HepG2 (cell line): ENCODE measurements around the gene TANGO6. TPM values are rescaled to one million over a fixed set of nuclear protein-coding genes. Genes with fewer than 3 reads are reported as not detected.

Experiments used
- GTF3A ChIP-seq: sonication (generic); formaldehyde crosslinking; conservative IDR thresholded peaks from 2 replicates; pipeline ENCODE4 v1.4.0; 2020; ENCODE audit warnings: mild to moderate bottlenecking, missing genetic modification reagents
- HDAC1 ChIP-seq: sonication (generic); formaldehyde crosslinking; IDR thresholded peaks from 2 replicates; pipeline ENCODE4 v1.5.1; 2020; ENCODE audit warnings: mild to moderate bottlenecking, missing genetic modification reagents
- HNF4G ChIP-seq, 2 experiments: sonication (generic) in 1 of 2; formaldehyde crosslinking in 1 of 2; IDR thresholded peaks; 2 replicates each; pipeline versions ENCODE4 v1.4.0 to v1.6.1; 2011 to 2020; ENCODE audit warnings: borderline replicate concordance in 2 of 2, low read depth in 2 of 2, mild to moderate bottlenecking in 2 of 2, low read length in 1 of 2, missing genetic modification reagents in 1 of 2, moderate library complexity in 1 of 2
- HNRNPL ChIP-seq: fragments of 200-400 bp; formaldehyde crosslinking; IDR thresholded peaks from 2 replicates; pipeline ENCODE4 v1.6.1; 2017; ENCODE audit warnings: mild to moderate bottlenecking, low read depth, low read length
- JUN ChIP-seq: sonication (generic); formaldehyde crosslinking; IDR thresholded peaks from 2 replicates; pipeline ENCODE4 v1.4.0; 2020; ENCODE audit warnings: mild to moderate bottlenecking, missing genetic modification reagents
- MAFK ChIP-seq, 2 experiments: IDR thresholded peaks in 1 of 2; conservative IDR thresholded peaks in 1 of 2; 2 replicates each; pipeline ENCODE4 v1.6.1; 2011; ENCODE audit warnings: improper control_type of control experiment in 2 of 2, low read length in 2 of 2
- NFIB ChIP-seq: sonication (generic); formaldehyde crosslinking; IDR thresholded peaks from 2 replicates; pipeline ENCODE4 v1.9.0; 2021; ENCODE audit warnings: missing genetic modification reagents, mild to moderate bottlenecking, borderline replicate concordance
- SAP130 ChIP-seq: IDR thresholded peaks from 2 replicates; pipeline ENCODE4 v1.6.1; 2016; ENCODE audit warnings: low read depth
- SIN3A ChIP-seq: IDR thresholded peaks from 2 replicates; pipeline ENCODE4 v1.6.1; 2011; ENCODE audit warnings: low read depth, mild to moderate bottlenecking, control low read depth, low read length, borderline replicate concordance
- SOX13 ChIP-seq, 3 experiments: fragments of 450-650 bp in 1 of 3; sonication (generic) in 1 of 3; formaldehyde crosslinking in 1 of 3; IDR thresholded peaks in 2 of 3; conservative IDR thresholded peaks in 1 of 3; 2 replicates each; pipeline versions ENCODE4 v1.5.0 to v1.6.1; 2016 to 2020; ENCODE audit warnings: antibody characterized with exemption in 1 of 3, mild to moderate bottlenecking in 1 of 3, missing compliant biosample characterization in 1 of 3, missing genetic modification reagents in 1 of 3, moderate library complexity in 1 of 3
- SOX5 ChIP-seq: IDR thresholded peaks from 2 replicates; pipeline ENCODE4 v1.6.1; 2016; ENCODE audit warnings: borderline replicate concordance
- STAT5B ChIP-seq: sonication (generic); formaldehyde crosslinking; IDR thresholded peaks from 2 replicates; pipeline ENCODE4 v1.4.0; 2020; ENCODE audit warnings: missing genetic modification reagents
- ZC3H4 ChIP-seq: sonication (generic); formaldehyde crosslinking; IDR thresholded peaks from 2 replicates; pipeline ENCODE4 v1.4.0; 2020; ENCODE audit warnings: missing genetic modification reagents, borderline replicate concordance
- ZNF10 ChIP-seq: sonication (generic); formaldehyde crosslinking; IDR thresholded peaks from 2 replicates; pipeline ENCODE4 v1.4.0; 2020; ENCODE audit warnings: mild to moderate bottlenecking, low read depth, missing genetic modification reagents, borderline replicate concordance
- ZNF138 ChIP-seq: sonication (generic); formaldehyde crosslinking; IDR thresholded peaks from 2 replicates; pipeline ENCODE4 v1.5.0; 2020; ENCODE audit warnings: mild to moderate bottlenecking, low read depth, missing genetic modification reagents
- ZNF282 ChIP-seq: fragments of 450-650 bp; IDR thresholded peaks from 2 replicates; pipeline ENCODE4 v1.6.1; 2018; ENCODE audit not compliant: partially characterized antibody
- polyA plus RNA-seq, 8 experiments: library from polyadenylated mRNA; depleted of rRNA in 3 of 8; stranded (reverse) in 7 of 8; unstranded in 1 of 8; fragments of >200 nt; fragmentation: Illumina TruSeq in 4 of 8; extraction: Trizol in 4 of 8; gene quantifications; 2 replicates each; pipeline versions ENCODE4 v1.2.1 to v1.2.3, GENCODE V29; 2011 to 2016; ENCODE audit warnings: low read depth in 4 of 8, missing spikeins in 1 of 8, mixed read lengths in 1 of 8; ENCODE audit not compliant: insufficient read depth in 1 of 8
- total RNA-seq, 5 experiments: library from RNA; depleted of rRNA; stranded (reverse); fragments of >200 nt; fragmentation: Illumina TruSeq; extraction: Trizol; gene quantifications; 2 replicates each; pipeline ENCODE4 v1.2.3, GENCODE V29; 2016; ENCODE audit warnings: low read depth in 1 of 5
- TF ChIP-seq, protein P1 (sequence below): IDR thresholded peaks from 2 replicates; pipeline ENCODE4 v1.6.1; 2012; ENCODE audit warnings: low read depth, low read length, improper control_type of control experiment
- TF ChIP-seq, protein P2 (sequence below): sonication (generic); formaldehyde crosslinking; IDR thresholded peaks from 2 replicates; pipeline ENCODE4 v1.4.0; 2020; ENCODE audit warnings: mild to moderate bottlenecking, missing genetic modification reagents, borderline replicate concordance
- TF ChIP-seq, protein P3 (sequence below): sonication (generic); formaldehyde crosslinking; conservative IDR thresholded peaks from 2 replicates; pipeline ENCODE4 v1.4.0; 2020; ENCODE audit warnings: mild to moderate bottlenecking, missing genetic modification reagents, moderate library complexity

TANGO6 gene
- total and polyA plus RNA-seq, 2 of the 13 experiments (the other 11 are each of a cell fraction or from before 2014, with no cell fraction given), result 7.2 to 13.3 TPM

DNA sequence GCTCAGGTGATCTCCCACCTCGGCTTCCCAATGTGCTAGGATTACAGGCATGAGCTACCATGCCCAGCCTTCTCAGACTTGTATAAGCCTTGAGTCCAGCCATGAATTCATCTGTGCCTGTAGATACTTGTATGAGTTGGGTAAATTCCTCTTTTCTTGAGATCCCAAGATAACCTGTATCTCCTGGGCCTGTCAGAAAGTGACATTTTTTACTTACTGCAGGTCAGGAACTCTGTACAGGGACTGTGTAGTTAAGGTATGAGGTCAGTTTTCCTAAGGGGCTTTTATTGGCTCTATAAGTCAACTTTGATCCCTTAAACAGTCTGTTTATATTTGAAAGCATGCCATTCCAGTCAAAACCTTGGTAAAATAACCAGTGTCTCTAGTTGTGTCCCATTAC is 155.8 kb downstream of the TANGO6 start (continued):
- no peak for TF ChIP-seq MAFK (conservative IDR thresholded peaks at IDR 0.05 in 1 of 2, IDR thresholded peaks at IDR 0.05 in 1 of 2; ENCODE audit: low read length in 2 of 2)
- TF ChIP-seq SOX5 (CRISPR knock-in tag), result peak; percentile 28; the same call in 1 of the 2 replicates
- peak; percentile 61; the same call in 1 of the 2 replicates for TF ChIP-seq JUN (CRISPR knock-in tag)
- no peak for TF ChIP-seq ZNF282
- no peak for TF ChIP-seq ZNF138 (CRISPR knock-in tag)
- TF ChIP-seq HNRNPL, result no peak
- TF ChIP-seq, protein P1, sequence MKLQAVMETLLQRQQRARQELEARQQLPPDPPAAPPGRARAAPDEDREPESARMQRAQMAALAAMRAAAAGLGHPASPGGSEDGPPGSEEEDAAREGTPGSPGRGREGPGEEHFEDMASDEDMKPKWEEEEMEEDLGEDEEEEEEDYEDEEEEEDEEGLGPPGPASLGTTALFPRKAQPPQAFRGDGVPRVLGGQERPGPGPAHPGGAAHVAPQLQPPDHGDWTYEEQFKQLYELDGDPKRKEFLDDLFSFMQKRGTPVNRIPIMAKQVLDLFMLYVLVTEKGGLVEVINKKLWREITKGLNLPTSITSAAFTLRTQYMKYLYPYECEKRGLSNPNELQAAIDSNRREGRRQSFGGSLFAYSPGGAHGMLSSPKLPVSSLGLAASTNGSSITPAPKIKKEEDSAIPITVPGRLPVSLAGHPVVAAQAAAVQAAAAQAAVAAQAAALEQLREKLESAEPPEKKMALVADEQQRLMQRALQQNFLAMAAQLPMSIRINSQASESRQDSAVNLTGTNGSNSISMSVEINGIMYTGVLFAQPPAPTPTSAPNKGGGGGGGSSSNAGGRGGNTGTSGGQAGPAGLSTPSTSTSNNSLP, result peak; percentile 74; the same call in 1 of the 2 replicates
- no peak for TF ChIP-seq ZC3H4 (CRISPR knock-in tag)
- TF ChIP-seq HNF4G (IDR thresholded peaks at IDR 0.05; ENCODE audit: borderline replicate concordance, low read depth, low read length), result no peak
- no peak for TF ChIP-seq HNF4G (CRISPR knock-in tag; IDR thresholded peaks at IDR 0.05; ENCODE audit: borderline replicate concordance, low read depth)
- no peak for TF ChIP-seq SOX13 (IDR thresholded peaks at IDR 0.05)
- TF ChIP-seq SOX13 (CRISPR knock-in tag; conservative IDR thresholded peaks at IDR 0.05 in 1 of 2, IDR thresholded peaks at IDR 0.05 in 1 of 2), result peak in 1 of 2 experiments; percentile 4; a peak in 1 of 4 replicates
- TF ChIP-seq ZNF10 (CRISPR knock-in tag), result no peak
- TF ChIP-seq, protein P2, sequence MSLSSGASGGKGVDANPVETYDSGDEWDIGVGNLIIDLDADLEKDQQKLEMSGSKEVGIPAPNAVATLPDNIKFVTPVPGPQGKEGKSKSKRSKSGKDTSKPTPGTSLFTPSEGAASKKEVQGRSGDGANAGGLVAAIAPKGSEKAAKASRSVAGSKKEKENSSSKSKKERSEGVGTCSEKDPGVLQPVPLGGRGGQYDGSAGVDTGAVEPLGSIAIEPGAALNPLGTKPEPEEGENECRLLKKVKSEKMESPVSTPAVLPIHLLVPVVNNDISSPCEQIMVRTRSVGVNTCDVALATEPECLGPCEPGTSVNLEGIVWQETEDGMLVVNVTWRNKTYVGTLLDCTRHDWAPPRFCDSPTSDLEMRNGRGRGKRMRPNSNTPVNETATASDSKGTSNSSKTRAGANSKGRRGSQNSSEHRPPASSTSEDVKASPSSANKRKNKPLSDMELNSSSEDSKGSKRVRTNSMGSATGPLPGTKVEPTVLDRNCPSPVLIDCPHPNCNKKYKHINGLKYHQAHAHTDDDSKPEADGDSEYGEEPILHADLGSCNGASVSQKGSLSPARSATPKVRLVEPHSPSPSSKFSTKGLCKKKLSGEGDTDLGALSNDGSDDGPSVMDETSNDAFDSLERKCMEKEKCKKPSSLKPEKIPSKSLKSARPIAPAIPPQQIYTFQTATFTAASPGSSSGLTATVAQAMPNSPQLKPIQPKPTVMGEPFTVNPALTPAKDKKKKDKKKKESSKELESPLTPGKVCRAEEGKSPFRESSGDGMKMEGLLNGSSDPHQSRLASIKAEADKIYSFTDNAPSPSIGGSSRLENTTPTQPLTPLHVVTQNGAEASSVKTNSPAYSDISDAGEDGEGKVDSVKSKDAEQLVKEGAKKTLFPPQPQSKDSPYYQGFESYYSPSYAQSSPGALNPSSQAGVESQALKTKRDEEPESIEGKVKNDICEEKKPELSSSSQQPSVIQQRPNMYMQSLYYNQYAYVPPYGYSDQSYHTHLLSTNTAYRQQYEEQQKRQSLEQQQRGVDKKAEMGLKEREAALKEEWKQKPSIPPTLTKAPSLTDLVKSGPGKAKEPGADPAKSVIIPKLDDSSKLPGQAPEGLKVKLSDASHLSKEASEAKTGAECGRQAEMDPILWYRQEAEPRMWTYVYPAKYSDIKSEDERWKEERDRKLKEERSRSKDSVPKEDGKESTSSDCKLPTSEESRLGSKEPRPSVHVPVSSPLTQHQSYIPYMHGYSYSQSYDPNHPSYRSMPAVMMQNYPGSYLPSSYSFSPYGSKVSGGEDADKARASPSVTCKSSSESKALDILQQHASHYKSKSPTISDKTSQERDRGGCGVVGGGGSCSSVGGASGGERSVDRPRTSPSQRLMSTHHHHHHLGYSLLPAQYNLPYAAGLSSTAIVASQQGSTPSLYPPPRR (CRISPR knock-in tag), result peak; percentile 70; the same call in 1 of the 2 replicates
- TF ChIP-seq NFIB (CRISPR knock-in tag), result no peak
- no peak for TF ChIP-seq STAT5B (CRISPR knock-in tag)
- TF ChIP-seq SIN3A, result no peak
- TF ChIP-seq HDAC1 (CRISPR knock-in tag), result 0 out of 2 replicates have a peak, but pooled peaks have one; percentile 16
- TF ChIP-seq GTF3A (CRISPR knock-in tag), result no peak
- TF ChIP-seq, protein P3, sequence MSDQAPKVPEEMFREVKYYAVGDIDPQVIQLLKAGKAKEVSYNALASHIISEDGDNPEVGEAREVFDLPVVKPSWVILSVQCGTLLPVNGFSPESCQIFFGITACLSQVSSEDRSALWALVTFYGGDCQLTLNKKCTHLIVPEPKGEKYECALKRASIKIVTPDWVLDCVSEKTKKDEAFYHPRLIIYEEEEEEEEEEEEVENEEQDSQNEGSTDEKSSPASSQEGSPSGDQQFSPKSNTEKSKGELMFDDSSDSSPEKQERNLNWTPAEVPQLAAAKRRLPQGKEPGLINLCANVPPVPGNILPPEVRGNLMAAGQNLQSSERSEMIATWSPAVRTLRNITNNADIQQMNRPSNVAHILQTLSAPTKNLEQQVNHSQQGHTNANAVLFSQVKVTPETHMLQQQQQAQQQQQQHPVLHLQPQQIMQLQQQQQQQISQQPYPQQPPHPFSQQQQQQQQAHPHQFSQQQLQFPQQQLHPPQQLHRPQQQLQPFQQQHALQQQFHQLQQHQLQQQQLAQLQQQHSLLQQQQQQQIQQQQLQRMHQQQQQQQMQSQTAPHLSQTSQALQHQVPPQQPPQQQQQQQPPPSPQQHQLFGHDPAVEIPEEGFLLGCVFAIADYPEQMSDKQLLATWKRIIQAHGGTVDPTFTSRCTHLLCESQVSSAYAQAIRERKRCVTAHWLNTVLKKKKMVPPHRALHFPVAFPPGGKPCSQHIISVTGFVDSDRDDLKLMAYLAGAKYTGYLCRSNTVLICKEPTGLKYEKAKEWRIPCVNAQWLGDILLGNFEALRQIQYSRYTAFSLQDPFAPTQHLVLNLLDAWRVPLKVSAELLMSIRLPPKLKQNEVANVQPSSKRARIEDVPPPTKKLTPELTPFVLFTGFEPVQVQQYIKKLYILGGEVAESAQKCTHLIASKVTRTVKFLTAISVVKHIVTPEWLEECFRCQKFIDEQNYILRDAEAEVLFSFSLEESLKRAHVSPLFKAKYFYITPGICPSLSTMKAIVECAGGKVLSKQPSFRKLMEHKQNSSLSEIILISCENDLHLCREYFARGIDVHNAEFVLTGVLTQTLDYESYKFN (CRISPR knock-in tag), result peak; percentile 51
- 0 out of 2 replicates have a peak, but pooled peaks have one; percentile 21 for TF ChIP-seq SAP130 (CRISPR knock-in tag)
